ENCODE measurements around the gene WDR33.

DNA sequence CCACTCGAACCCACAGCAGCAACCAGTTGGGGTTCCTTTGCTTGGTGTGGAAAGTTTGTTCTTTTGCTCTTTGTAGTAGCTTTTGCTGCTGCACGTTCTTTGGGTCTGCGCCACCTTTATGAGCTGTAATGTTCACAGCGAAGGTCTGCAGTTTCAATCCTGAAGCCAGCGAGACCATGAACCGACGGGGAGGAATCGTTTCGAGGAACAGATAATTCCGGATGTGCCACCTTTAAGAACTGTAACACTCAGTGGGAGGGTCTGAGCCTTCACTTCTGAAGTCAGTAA, 150.7 kb downstream of the WDR33 start:
- TF ChIP-seq, protein P1, sequence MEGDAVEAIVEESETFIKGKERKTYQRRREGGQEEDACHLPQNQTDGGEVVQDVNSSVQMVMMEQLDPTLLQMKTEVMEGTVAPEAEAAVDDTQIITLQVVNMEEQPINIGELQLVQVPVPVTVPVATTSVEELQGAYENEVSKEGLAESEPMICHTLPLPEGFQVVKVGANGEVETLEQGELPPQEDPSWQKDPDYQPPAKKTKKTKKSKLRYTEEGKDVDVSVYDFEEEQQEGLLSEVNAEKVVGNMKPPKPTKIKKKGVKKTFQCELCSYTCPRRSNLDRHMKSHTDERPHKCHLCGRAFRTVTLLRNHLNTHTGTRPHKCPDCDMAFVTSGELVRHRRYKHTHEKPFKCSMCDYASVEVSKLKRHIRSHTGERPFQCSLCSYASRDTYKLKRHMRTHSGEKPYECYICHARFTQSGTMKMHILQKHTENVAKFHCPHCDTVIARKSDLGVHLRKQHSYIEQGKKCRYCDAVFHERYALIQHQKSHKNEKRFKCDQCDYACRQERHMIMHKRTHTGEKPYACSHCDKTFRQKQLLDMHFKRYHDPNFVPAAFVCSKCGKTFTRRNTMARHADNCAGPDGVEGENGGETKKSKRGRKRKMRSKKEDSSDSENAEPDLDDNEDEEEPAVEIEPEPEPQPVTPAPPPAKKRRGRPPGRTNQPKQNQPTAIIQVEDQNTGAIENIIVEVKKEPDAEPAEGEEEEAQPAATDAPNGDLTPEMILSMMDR (IDR thresholded peaks at IDR 0.05): no peak
- TF ChIP-seq EP300 (IDR thresholded peaks at IDR 0.05) (no peak), POLR2A (IDR thresholded peaks at IDR 0.05) (no peak)
